Activated CD4-positive, alpha-beta T cell treated with anti-CD3 and anti-CD28 coated beads, Interleukin-2, Interleukin-4, amounts not matched to agents 100 ng/mL and 50 ng/mL, durations not matched to agents 16 hours and 8 hours (primary cell): ENCODE data around the gene RALB.
"Not testable (repeated sequence)": the region's sequence is repeated elsewhere in the genome, so short reads cannot be mapped to it uniquely, and the experiment has no call there.

Experiments used
- DNase-seq: peaks from one replicate; pipeline ENCODE4 v3.0.0-alpha.2; 2020; ENCODE audit warnings: low spot score

Gene RALB

DNA sequence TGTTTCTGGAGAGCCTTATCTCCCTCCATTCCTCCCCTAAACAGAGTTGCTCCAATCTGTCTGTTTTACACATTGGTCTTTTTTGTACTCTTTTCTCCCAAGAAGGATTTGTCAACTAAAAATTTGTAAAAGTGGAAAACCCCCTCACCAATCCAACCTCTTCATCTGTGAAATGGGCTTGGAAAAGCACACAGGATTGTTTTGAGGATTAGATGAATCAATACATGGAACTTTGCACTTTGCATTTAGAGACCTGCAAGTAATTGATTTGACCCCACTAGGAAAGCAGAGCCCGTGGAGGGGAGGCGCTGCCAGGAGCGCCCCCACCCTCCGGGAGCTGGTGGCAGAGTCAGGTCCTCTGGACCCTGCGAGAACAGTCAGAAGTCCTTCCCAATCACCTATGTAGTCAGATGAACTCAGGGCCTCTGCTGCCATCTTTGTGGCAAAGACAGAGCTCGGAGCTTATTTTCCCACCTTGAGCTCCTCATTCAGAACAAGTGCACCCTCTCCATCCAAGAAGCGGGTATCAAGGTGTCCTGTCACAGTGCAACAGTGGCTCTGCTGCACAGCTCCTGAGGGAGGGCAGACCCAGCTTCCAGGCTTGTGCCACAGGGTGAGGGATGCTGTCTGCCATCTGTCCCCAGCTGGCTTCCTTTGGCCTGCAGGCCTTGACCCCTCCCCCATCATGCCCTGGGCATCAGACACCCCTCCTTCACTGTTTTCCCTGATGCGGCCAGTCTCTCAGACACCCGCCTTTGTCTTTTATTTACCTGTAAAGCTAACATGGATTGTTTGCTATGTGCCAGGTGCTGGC is 27.7 kb upstream of the RALB start:
- no peak for DNase-seq

- no peak for DNase-seq
Observed at GRCh38 chr2:120225549-120226065, 27.0 kb upstream of the RALB start.

GRCh38 chr2:120226316-120226715 is 26.3 kb upstream of the RALB start:
- no peak for DNase-seq

DNA sequence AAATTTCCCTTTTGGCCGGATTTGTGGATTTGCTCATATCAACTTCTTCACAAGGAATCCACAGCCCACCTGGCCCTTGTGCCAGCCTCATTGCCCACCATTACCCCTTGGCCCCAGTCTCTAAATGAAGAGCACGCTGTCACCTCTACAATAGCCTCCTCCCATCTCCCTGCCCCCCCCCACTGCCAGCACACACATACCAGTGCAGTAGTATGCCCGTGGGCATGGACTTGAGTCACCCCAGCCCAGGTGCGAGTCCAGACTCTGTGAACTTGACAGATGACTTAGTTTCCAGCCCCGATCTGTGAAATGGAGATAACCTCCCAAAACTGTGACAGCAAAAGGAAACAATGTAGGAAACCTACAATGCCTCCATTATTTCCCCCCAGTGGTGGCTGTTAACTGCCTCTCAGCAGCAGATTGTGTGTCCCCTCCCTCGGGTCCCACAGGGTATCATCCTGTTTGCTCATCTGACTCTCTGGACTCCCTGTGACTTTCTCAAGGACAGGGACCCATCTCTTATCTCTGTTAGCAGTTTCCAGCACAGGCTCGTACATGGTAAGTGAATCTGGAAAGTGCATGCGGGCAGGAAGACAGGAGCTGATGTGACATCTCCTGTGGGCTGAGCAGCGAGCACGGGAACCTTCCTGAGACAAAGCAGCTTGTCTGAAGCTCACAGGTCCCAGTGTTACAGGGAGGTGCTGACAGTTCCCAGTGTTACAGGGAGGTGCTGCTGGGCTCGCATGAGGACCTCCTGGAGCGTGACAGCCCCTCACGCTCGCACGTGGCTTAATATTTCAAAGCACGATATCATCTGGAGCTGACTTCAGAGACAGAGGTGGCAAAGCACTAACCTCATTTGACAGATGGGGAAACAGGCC is 25.3 kb upstream of the RALB start:
- no peak for DNase-seq

DNA sequence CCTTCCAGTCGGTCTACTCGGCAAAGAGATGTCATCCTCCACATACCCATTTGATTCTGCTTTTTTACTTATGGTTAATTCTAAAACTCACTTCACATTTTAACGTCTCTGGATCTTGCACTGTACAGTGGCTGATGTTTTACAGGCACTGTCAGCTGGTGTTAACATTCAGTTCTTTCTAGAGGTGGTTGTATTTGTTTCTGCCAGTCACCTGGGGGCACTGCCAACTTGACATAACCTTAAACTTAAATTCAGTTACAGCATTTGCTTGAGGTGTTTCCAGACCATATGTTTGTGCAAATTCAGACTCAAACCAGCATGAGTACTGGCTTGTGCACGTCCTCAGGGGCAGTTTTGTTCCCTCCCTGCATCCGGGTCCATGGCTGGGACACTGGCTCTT is 24.1 kb upstream of the RALB start:
- DNase-seq, result no peak

GRCh38 chr2:120229341-120229740 is 23.3 kb upstream of the RALB start:
- DNase-seq, result no peak

DNA sequence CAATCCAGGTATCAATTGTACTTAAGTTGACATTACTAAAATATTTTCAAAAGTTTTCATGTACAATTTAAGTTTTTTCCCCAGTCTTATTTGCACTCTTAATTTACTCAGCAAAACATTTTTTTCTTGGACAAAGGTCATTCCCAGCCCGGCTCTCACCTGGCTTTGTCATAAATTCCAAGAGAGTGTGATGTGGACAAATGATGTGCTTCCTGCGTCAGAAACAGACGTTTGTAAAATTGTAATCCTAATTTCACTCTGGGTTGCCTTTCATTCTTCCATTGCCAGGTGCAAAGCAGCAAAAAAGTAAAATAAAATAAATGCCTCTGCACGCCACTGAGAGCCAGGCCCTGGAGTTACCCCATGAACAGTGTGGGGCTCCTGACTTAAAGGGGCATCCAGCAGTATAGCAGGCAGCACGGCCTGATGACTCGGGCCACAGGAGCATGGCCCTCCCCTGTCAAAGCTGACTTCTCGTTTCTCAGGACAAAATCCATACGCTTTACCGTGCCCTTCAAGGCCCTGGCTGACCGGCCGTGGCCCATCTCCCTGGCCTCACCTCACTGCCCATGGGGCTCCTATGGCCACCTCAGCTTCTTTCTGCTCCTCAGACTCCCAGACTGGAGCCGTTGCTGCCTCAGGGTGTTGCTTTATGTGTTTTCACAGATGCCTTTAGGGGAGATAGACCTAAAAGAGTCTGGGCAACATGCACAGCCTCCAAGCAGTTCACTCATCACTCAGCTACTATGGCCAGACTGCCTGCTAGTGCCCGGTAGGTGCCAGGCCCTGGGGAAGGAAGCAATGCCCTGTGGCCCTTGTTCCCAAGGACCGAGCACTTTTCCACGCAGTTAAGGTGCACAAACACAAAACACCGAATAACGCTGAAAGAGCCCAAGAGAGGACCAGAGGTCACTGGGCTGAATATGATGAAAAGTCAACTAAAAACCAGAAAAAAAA is 21.9 kb upstream of the RALB start:
- no peak for DNase-seq

DNA sequence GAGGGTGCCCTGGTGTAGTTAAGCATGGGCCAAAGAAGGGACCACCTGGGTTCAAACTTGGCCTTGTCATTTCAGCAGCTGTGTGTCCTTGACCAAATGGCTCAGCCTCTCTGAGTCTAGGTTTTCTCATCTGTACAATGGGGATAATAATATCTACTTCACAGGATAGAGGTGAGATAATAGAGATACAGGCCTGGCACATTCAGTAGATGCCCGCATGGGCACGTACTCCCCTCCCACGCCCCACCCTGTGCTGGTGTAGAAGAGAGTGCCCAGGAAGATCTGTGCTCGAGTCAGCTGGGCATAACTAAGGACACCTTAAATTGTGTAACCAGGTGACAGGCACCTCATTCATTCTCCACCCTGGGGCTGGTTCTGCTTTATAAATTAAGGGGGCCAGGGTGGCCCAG is 21.1 kb upstream of the RALB start:
- DNase-seq, result no peak

GRCh38 chr2:120231974-120232635 is 20.5 kb upstream of the RALB start:
- DNase-seq, result peak; percentile 95

- no peak for DNase-seq
Observed at GRCh38 chr2:120233292-120233691, 19.4 kb upstream of the RALB start.

GRCh38 chr2:120235158-120235557 is 17.5 kb upstream of the RALB start:
- not testable (repeated sequence) for DNase-seq

GRCh38 chr2:120235681-120236080 is 17.0 kb upstream of the RALB start:
- DNase-seq, result no peak

DNA sequence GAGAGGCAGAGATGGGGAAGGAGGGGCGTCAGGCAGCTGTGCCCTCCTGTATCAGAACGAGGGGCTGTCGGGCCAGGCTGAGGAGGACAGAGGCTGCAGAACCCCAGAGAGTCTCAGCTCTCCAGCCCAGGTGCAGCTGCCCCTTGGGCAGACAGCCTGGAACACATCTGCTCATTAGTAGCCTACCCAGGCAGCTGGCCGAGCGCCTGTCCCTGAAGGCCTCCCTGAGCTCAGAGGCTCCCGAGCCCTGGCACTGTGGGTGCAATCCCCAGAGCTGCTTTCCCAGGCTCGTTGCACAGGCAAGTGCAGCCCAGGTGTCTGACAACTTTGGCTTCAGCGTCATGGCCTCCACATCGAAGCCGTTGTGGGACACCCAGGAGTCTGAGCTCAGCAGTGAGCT is 16.3 kb upstream of the RALB start:
- DNase-seq, result no peak

DNA sequence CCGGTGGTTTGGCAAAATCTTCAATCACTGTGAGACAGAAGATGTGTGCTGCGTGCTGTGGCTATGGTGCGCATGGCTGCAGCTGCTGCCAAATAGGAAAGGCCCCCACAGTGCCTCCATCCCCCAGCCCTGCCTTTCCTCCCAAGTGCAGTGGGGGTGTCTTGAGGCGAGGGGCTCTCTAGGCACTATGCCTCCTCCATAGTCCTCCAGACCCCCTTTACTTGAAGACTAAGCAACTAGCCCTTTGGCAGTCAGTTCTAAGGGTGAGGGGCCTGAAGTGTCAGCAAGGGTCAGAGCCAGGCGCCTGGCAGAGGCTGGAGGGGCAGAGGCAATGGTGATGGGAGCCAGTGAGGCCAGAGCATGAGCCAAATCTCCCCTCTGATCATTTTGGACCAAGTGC is 15.9 kb upstream of the RALB start:
- no peak for DNase-seq

DNA sequence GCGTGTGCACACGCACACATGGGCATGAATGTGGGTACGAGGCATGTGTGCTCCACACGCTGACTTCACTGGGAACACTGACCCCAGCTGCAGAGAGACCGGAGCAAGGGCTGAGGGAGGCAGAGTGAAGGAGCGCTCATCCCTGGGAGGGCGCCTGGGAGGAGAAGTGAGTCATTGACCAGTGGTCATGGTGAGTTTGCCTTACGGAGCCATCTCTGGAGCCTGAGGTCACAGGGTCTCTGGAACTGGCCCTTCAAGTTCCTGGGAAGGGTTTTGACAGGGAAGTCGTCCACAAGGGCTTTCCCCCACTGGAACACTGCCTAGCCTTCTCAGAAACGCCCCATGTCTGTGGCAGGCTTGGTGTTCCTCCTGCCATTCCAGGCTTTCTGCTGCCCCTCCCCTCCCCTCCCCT is 15.2 kb upstream of the RALB start:
- DNase-seq, result no peak

DNA sequence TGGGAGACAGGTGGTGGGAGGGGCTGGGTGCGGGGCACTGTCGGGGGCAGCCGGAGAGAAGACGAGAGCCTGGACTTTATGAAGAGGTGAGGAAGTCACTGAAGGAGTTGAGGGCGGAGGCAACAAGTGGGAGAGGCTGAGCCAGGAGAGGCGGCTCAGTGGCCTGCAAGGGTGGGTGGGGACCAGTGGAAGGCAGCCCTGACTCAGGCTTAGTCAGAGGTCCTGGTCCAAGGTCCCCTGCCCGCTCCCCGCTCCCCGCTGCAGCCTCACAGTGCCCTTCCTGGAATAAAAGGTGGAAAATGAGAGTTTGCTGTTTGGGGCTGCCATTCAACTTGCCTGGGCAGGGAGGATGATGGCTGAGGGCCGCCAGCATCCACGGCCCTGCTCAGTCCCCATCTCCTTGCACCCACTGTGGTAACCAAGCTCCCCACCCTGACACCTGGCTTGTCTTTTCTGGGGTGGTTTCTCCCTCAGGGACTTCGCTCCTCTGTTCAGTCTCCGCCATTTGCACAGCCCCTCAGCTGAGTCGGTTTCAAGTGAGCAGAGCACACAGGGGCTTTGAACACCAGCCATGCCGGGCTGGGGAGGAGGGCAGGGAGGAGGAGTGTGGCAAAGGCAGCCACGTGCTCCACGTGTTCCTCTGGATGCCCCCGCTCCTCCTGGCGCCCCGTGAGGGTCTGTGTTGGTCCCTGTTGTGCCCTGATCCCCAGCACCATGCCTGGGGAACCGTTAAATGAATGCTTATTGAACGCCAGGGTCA is 13.7 kb upstream of the RALB start:
- no peak for DNase-seq

DNA sequence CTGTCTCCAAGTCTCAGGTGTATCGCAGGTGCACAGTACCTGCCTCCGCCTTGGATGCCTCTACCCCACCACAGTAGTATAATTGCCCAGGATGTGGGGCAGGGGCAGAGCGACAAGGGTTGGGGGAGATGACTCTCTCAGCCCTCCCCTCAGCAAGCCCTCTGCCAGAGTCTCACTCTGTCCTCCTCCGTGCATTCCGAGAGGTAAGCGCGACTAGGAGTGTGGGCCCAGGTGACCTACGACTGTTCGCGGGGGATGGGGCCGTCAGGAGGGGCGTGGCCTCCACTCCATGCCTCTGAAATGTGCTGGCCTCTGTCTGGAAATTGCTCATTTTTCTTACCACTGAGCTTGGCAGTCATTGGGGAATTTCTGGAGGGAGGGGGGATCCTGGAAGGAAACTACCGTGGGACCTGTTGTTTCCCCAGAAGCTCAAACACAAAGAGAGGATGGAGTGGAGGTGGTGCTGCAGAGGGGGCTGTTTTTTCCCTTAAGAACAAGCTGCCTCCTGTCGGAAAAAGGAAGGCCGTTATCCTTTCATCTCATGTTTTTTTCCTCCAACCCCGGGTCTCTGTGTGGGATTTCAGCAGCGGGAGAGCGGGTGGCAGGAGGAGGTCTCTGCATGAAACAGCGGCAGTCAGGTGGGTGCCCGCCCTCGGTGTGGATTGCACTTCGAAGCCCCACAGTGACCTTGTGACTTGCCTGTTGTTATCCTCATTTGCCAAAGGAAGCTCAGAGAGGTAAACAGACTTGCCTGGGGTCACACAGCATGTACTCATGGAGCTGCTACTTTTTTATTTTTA is 13.0 kb upstream of the RALB start:
- no peak for DNase-seq

GRCh38 chr2:120240901-120241429 is 11.7 kb upstream of the RALB start:
- DNase-seq, result no peak

GRCh38 chr2:120241684-120242083 is 11.0 kb upstream of the RALB start:
- DNase-seq, result no peak
